GM08714 (cell line): ENCODE results near the gene XYLT1.

Experiments
- H3K4me3 ChIP-seq: fragments of 200-500 bp; sonication (Bioruptor generic); 2 replicates; pipeline ENCODE4 v1.5.1; 2014; ENCODE audit warnings: mild to moderate bottlenecking, low read length, inconsistent platforms
- ZNF274 ChIP-seq: IDR thresholded peaks from 2 replicates; pipeline ENCODE4 v1.6.1; 2012; ENCODE audit warnings: mild to moderate bottlenecking, low read depth, low read length

Gene XYLT1

DNA sequence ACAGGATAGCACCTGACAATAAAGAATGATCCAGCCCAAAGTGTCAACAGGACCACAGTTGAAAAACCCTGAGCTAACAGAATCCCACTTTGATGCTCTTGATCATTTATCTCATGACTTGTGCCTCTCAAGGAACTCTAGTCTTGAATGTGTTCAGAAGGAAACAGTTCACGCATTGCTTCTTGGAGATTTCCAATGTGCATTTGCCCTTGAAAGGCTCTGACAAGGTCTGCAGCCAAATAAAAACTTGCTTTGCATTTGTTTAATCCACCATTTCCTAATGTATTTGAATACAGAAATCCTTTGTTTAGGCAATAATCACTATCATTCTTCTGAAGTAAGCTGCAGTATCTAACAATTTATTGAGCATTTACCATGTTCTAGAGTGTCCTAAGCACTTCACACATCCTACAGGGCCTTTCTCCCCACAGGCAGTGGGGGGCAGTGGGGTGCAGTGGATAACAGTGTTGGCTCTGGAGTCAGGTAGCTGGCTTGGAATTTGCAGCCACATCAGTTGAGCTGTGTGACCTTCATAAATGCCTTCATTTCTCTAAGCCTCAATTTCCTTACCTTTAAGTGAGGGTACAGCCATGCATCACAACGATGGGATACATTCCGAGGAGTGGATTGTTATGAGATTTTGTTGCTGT, 239.7 kb downstream of the XYLT1 start:
- no peak overlapping the region for H3K4me3 ChIP-seq
- TF ChIP-seq ZNF274 = no peak

DNA sequence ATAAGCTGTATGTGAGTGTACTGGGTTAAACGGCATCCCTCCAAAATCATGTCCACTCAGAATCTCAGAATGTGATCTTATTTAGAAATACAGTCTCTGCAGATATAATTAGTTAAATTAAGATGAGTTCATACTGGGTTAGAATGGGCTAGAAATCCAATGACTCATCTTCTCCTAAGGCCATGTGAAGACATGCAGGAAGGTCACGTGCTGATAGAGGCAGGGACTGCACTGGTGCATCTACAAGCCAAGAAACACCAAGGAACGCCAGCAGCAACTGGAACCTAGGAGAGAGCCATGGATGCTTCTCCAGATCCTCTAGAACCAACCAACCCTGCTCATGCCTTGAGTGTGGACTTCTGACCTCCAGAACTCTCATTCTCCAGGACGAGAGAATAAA, 241.0 kb downstream of the XYLT1 start:
- H3K4me3 ChIP-seq = no peak overlapping the region
- TF ChIP-seq ZNF274 = no peak

DNA sequence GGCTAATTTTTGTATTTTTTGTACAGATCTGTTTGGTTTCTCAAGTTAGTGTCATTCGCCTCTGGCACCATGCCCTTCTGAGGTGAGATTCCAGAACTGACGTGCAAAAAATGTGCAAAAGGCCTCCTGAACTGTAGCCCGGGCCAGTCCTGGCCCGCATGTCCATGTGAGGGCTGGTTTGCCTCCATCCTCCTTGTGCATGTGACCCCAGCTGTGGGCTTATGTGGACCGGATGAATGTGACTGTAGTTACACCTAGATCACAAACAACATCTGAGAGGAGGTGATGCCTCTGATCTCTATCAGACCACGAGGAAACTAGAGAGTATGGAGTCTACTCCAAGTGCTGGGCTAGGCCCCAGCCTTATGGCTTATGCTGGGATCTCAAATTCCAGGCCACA, 241.6 kb downstream of the XYLT1 start:
- TF ChIP-seq ZNF274 = no peak
- H3K4me3 ChIP-seq = no peak overlapping the region

DNA sequence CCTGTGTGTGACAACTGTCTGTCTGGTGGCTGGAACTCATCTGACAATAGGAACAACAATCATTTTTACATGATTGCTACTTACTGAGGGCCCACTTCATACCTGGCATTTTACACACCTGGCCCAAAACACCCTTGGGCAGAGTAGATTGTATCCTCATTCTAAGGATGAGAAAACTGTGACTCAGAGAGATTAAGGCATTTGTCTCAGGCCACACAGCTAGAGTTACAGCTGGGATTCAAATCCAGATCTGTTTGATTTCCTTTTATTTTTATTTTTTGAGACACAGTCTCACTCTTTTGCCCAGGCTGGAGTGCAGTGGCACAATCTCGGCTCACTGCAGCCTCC, 242.1 kb downstream of the XYLT1 start:
- no peak overlapping the region for H3K4me3 ChIP-seq
- TF ChIP-seq ZNF274 = no peak

DNA sequence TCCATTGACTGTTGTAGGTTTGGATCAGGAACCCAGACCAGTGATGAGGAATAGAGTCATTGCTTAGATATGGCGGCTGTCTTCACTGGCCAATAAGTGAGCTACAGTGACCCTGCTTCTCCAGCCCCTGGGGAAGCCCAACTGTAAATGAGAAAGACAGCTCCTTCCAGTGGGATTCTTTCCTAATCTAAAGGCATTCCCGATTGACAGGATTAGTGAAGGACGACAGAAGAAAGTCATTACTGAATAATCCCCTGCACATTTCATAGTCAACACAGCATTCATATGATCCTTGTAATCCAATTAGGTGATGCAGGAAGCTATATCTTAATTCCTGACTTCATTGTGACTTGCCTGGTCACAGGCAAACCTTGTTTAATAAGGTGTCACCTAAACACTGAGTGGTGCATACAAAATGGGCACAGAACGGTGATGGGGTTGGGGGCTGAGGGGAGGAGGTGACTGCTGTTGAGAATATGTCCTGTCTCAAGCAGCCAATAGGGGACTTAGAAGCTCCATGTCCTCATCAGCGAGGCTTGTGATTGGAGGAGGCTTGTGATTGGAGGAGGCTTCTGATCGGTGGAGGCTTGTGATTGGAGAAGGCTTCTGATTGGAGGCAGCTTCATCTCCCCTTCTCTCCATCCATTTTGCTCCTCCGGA, 242.6 kb downstream of the XYLT1 start:
- no peak for TF ChIP-seq ZNF274

DNA sequence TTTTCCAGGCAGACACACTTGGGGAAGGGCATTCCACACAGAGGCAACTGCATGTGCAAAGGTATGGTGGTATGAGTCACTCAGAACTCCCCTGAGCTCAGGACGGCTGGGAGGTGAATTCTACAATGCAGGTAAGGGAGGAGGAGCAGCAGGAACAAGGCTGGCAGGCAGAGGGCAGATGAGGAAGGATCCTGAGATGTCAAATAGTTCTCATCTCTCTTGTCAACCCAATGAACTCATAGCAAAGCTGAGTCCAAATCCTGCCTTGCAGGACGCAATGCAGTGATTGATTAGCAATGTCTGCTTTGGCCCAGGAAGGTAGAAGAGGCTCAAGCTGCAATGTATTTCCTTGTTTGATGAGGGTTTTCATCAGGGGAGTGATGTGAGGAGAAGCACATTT, 243.5 kb downstream of the XYLT1 start:
- TF ChIP-seq ZNF274 = no peak
- H3K4me3 ChIP-seq = no peak overlapping the region

More for the DNA sequence above, 242.6 kb downstream of the XYLT1 start:
- H3K4me3 ChIP-seq = no peak overlapping the region

DNA sequence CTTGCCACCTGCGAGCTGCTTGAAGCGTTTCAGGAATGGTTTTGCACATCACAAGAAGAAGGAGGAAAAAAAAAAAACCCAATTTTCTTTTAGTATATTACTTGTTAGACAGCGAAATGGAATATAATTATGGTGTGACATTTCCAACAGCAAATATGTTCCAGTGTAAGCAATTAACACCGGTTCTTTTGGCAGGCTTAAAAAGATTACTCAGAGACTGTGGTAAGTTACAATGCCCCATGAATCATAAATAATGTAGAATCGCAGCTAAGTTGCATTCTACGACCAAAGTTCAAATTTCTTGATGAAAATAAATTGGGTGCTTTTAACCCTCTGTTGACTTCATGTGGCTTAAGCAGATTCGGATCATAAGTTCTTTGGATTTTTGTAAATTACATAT, 245.2 kb downstream of the XYLT1 start:
- no peak for TF ChIP-seq ZNF274

GRCh38 chr16:17224879-17225281, 245.9 kb downstream of the XYLT1 start:
- TF ChIP-seq ZNF274 = no peak
- H3K4me3 ChIP-seq = no peak overlapping the region

More for the DNA sequence above, 245.2 kb downstream of the XYLT1 start:
- H3K4me3 ChIP-seq = no peak overlapping the region

DNA sequence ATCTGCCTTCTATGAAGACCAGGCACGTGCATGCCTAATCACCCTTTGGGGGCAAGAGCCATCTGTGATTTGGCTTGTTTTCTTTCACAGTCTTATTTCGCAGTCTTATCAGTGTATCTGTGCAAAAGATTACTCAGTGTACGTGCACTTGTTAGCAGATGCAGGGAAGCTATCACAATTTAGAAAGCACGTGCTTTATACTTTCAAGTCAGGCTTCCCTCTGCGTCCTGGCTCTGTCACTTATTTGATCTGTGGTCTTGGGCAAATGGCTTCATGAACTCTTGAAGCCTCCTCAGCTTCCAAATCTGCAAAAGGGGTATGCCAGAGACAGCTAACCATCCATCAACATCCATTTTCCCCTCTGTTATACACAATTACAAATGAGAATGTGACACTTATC, 246.4 kb downstream of the XYLT1 start:
- no peak overlapping the region for H3K4me3 ChIP-seq
- TF ChIP-seq ZNF274 = no peak

DNA sequence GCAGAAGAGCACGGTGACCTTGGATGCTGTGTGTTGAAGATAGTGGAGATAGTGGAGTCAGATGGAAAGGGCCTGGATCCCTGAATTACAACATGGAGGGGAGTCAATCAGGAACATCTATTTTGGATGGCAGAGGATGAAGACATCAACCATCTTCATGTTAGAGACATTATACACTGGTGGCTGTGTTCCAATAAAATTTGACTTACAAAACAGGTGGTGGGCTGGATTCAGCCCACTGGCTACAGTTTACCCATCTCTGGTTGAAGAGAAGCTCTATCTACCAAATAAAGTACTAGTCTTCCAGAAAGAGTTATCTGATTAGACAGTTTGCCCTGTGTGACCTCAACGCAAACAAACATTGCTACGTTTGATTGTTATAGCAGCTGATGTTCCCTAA, 247.2 kb downstream of the XYLT1 start:
- no peak overlapping the region for H3K4me3 ChIP-seq
- TF ChIP-seq ZNF274 = no peak

GRCh38 chr16:17222871-17223401, 247.8 kb downstream of the XYLT1 start:
- no peak overlapping the region for H3K4me3 ChIP-seq
- no peak for TF ChIP-seq ZNF274

DNA sequence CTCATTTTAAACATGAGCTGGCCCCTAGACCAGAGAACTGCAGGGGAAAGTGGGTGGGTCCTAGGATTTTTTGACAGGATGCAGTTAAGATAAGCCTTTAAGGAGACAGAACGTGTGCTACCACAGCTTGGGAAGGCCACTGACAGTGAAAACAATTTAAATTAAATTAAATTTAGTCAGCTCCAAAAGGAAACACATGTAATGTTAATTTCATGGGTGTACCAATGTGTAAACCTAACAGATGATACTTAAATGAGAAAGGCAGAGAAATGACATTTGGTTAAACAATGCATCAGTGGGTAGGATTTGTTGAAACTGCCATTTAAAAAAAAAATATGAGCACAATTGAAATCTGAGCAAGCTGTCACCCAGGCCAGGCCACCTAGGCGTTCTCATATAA, 250.8 kb downstream of the XYLT1 start:
- H3K4me3 ChIP-seq = no peak overlapping the region
- no peak for TF ChIP-seq ZNF274

DNA sequence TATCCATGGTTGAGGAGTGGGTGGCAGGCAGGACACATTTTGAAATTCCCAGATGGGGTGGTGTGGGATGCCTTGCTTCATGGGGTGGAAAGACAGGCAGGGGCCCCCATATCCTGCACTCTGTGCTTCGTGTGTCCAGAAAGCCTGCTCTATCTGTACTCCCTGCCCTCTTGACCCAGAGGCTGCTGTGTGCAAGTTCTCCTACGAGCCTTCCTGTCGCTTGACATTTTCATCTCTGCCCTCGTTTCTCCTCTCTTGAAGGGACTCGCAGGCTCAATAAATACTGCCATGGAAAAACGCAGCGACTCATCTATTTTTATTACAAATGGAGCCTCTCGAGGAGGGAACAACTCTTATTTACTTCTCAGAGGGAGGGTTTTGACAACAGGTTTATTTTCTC, 254.8 kb downstream of the XYLT1 start:
- TF ChIP-seq ZNF274 = no peak
- no peak overlapping the region for H3K4me3 ChIP-seq

- H3K4me3 ChIP-seq = no peak overlapping the region
- no peak for TF ChIP-seq ZNF274
These were observed 255.5 kb downstream of the XYLT1 start for GRCh38 chr16:17215306-17215705.

GRCh38 chr16:17213974-17214373, 256.8 kb downstream of the XYLT1 start:
- no peak overlapping the region for H3K4me3 ChIP-seq
- TF ChIP-seq ZNF274 = no peak
